Sigmoid colon (tissue), 7 donors: ENCODE measurements around the gene BLM. TPM values are rescaled to one million over a fixed set of nuclear protein-coding genes. Genes with fewer than 3 reads are reported as not detected.

Experiments used
- DNase-seq: peaks from one replicate; pipeline ENCODE4 v3.0.0-alpha.2; 2019
- H3K27ac ChIP-seq, 4 donors: fragments of 200-600 bp; sonication (generic); one replicate each; pipeline ENCODE4 v1.5.1; 2016 to 2019; ENCODE audit warnings: mild to moderate bottlenecking in 1 of 4
- H3K27me3 ChIP-seq, 3 donors: fragments of 200-600 bp; sonication (generic); one replicate each; pipeline ENCODE4 v1.5.1; 2019; ENCODE audit warnings: mild to moderate bottlenecking in 1 of 3
- H3K36me3 ChIP-seq, 4 donors: fragments of 200-600 bp; sonication (generic); one replicate each; pipeline ENCODE4 v1.5.1; 2016 to 2019
- H3K4me1 ChIP-seq, 4 donors: fragments of 200-600 bp; sonication (generic); one replicate each; pipeline ENCODE4 v1.5.1; 2017 to 2019
- H3K4me3 ChIP-seq, 4 donors: fragments of 200-600 bp; sonication (generic); one replicate each; pipeline ENCODE4 v1.5.1; 2017 to 2019; ENCODE audit warnings: mild to moderate bottlenecking in 2 of 4, moderate library complexity in 1 of 4
- H3K9me3 ChIP-seq, 4 donors: fragments of 200-600 bp in 3 of 4; sonication (generic) in 3 of 4; one replicate each; pipeline versions ENCODE4 v1.5.1 to v1.6.1; 2013 to 2019
- EP300 ChIP-seq, 4 donors: sonication (generic); formaldehyde crosslinking; IDR thresholded peaks; one replicate each; pipeline ENCODE4 v1.6.1; 2017; ENCODE audit warnings: antibody characterized with exemption in 4 of 4
- POLR2A ChIP-seq, 2 donors: fragments of 450-650 bp; IDR thresholded peaks; one replicate each; pipeline ENCODE4 v1.6.1; 2016; ENCODE audit warnings: antibody characterized with exemption in 2 of 2, mild to moderate bottlenecking in 2 of 2, moderate library complexity in 2 of 2
- POLR2AphosphoS5 ChIP-seq, 4 donors: sonication (generic); formaldehyde crosslinking; IDR thresholded peaks; one replicate each; pipeline ENCODE4 v1.6.1; 2017; ENCODE audit warnings: antibody characterized with exemption in 4 of 4
- WGBS, 2 donors: extraction: QIAGEN DNeasy Blood & Tissue Kit; methylation state at CpG; one replicate each; pipeline ENCODE4 v1.1.7; 2013; 5-methylcytosine and 5-hydroxymethylcytosine counted together
- intact Hi-C: fragments of 100-400 bp; cut with DNase I; formaldehyde crosslinking; loops from one replicate; pipeline ENCODE4 v1.15.1; 2023
- polyA plus RNA-seq, 3 donors: library from polyadenylated mRNA; stranded (reverse); fragments of 200-250 nt; gene quantifications; one replicate each; pipeline ENCODE4 v1.2.3, GENCODE V29; 2013
- total RNA-seq, 4 donors: library from RNA; depleted of rRNA; stranded (reverse); fragments of >200 nt; gene quantifications; one replicate each; pipeline ENCODE4 v1.1.0, GENCODE V29; 2016
- TF ChIP-seq, protein P1 (sequence below), 4 experiments: fragments of 450-650 bp in 3 of 4; fragments of 200-600 bp in 1 of 4; IDR thresholded peaks; one replicate each; pipeline ENCODE4 v1.5.1; 2016 to 2019; ENCODE audit warnings: antibody characterized with exemption in 4 of 4, mild to moderate bottlenecking in 3 of 4, moderate library complexity in 2 of 4
- donor health status: healthy with polysubstance abuse.
- donor health status: Bipolar disorder and iron deficiency.
- donor health status: healthy.

The BLM gene
- total and polyA plus RNA-seq, 7 donors, result 0.54 to 6.2 (median 0.85) TPM; not detected in 1

DNA sequence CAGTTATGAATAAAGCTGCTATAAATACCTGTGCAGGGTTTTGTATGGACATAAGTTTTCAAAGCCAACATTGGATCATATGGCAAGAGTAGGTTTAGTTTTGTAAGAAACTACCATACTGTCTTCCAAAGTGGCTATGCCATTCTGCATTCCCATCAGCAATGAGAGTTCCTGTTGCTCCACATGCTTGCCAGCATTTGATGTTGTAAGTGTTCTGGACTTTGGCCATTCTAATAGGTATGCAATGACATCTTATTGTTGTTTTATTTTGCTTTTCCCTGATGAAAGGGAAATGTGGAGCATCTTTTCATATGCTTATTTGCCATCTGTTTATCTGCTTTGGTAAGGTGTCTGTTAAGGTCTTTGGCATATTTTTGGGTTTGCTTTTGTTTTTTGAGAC lies 22.2 kb upstream of the BLM start:
- no peak overlapping the region for H3K4me3 ChIP-seq
- intact Hi-C loops, result no loop called here
- no peak overlapping the region for H3K27ac ChIP-seq
- H3K9me3 ChIP-seq, result no peaks in the 10 kb centered on the region
- H3K36me3 ChIP-seq, result no peaks in the 10 kb centered on the region
- no peak for TF ChIP-seq POLR2A (IDR thresholded peaks at IDR 0.05)
- TF ChIP-seq EP300 (IDR thresholded peaks at IDR 0.05), result no peak
- no peak for TF ChIP-seq POLR2AphosphoS5 (IDR thresholded peaks at IDR 0.05)
- TF ChIP-seq, protein P1, sequence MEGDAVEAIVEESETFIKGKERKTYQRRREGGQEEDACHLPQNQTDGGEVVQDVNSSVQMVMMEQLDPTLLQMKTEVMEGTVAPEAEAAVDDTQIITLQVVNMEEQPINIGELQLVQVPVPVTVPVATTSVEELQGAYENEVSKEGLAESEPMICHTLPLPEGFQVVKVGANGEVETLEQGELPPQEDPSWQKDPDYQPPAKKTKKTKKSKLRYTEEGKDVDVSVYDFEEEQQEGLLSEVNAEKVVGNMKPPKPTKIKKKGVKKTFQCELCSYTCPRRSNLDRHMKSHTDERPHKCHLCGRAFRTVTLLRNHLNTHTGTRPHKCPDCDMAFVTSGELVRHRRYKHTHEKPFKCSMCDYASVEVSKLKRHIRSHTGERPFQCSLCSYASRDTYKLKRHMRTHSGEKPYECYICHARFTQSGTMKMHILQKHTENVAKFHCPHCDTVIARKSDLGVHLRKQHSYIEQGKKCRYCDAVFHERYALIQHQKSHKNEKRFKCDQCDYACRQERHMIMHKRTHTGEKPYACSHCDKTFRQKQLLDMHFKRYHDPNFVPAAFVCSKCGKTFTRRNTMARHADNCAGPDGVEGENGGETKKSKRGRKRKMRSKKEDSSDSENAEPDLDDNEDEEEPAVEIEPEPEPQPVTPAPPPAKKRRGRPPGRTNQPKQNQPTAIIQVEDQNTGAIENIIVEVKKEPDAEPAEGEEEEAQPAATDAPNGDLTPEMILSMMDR (IDR thresholded peaks at IDR 0.05), result no peak
- no peaks in the 10 kb centered on the region for H3K27me3 ChIP-seq
- no peaks in the 10 kb centered on the region for H3K4me1 ChIP-seq
- no peak for DNase-seq

- no peak overlapping the region for H3K27ac ChIP-seq
- no peaks in the 10 kb centered on the region for H3K36me3 ChIP-seq
- H3K4me3 ChIP-seq, result no peak overlapping the region
- H3K9me3 ChIP-seq, result no peaks in the 10 kb centered on the region
- no peaks in the 10 kb centered on the region for H3K4me1 ChIP-seq
- intact Hi-C loops, result no loop called here
- WGBS, 2 donors, result 90 to 98% methylated on average over 1 of the region's 1 CpG
- H3K27me3 ChIP-seq, result no peaks in the 10 kb centered on the region
- no peak for DNase-seq
- TF ChIP-seq EP300 (IDR thresholded peaks at IDR 0.05) (no peak), POLR2AphosphoS5 (IDR thresholded peaks at IDR 0.05) (no peak), POLR2A (IDR thresholded peaks at IDR 0.05) (no peak)
- TF ChIP-seq, protein P1 (IDR thresholded peaks at IDR 0.05), result no peak
Measured at GRCh38 chr15:90697175-90697574, 20.0 kb upstream of the BLM start.

GRCh38 chr15:90698629-90699028 lies 18.5 kb upstream of the BLM start:
- DNase-seq, result no peak
- intact Hi-C loops, result no loop called here
- TF ChIP-seq POLR2AphosphoS5 (IDR thresholded peaks at IDR 0.05) (no peak), EP300 (IDR thresholded peaks at IDR 0.05) (no peak), POLR2A (IDR thresholded peaks at IDR 0.05) (no peak)
- TF ChIP-seq, protein P1 (IDR thresholded peaks at IDR 0.05), result no peak
- no peaks in the 10 kb centered on the region for H3K27me3 ChIP-seq
- H3K27ac ChIP-seq, result no peak overlapping the region
- H3K4me3 ChIP-seq, result no peak overlapping the region
- no peaks in the 10 kb centered on the region for H3K9me3 ChIP-seq
- 96% methylated on average over 3 of the region's 3 CpGs for WGBS, 2 donors
- no peaks in the 10 kb centered on the region for H3K36me3 ChIP-seq
- H3K4me1 ChIP-seq, result no peaks in the 10 kb centered on the region

DNA sequence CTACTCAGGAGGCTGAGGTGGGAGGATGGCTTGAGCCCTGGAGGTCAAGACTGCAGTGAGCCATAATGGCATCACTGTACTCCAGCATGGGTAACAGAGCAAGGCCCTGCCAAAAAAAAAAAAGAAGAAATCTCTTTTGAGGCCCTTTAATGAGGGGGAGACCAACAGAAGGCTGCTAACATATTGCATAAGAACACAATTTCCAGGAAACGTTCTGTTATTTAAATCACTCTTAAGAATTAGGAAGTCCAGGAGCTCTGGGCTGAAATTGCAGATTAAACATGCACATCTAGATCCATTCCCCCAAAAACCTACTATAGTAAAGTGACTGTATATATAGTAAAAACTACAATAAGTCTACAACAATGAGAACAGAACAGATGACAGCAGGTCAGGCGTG lies 16.1 kb upstream of the BLM start:
- H3K9me3 ChIP-seq, result no peaks in the 10 kb centered on the region
- H3K4me3 ChIP-seq, result no peak overlapping the region
- no peaks in the 10 kb centered on the region for H3K27me3 ChIP-seq
- intact Hi-C loops, result no loop called here
- DNase-seq, result no peak
- no peaks in the 10 kb centered on the region for H3K4me1 ChIP-seq
- 52 to 73% methylated on average over 2 of the region's 2 CpGs for WGBS, 2 donors
- H3K36me3 ChIP-seq, result no peaks in the 10 kb centered on the region
- H3K27ac ChIP-seq, result no peak overlapping the region
- TF ChIP-seq, protein P1 (IDR thresholded peaks at IDR 0.05), result no peak
- TF ChIP-seq EP300 (IDR thresholded peaks at IDR 0.05) (no peak), POLR2AphosphoS5 (IDR thresholded peaks at IDR 0.05) (no peak), POLR2A (IDR thresholded peaks at IDR 0.05) (no peak)

GRCh38 chr15:90701880-90702630 lies 15.1 kb upstream of the BLM start:
- no peaks in the 10 kb centered on the region for H3K36me3 ChIP-seq
- H3K4me1 ChIP-seq, result no peaks in the 10 kb centered on the region
- no peaks in the 10 kb centered on the region for H3K9me3 ChIP-seq
- H3K27ac ChIP-seq, result no peak overlapping the region
- no peak overlapping the region for H3K4me3 ChIP-seq
- H3K27me3 ChIP-seq, result no peaks in the 10 kb centered on the region
- DNase-seq, result no peak
- WGBS, 2 donors, result 89 to 91% methylated on average over 9 of the region's 9 CpGs
- TF ChIP-seq POLR2A (IDR thresholded peaks at IDR 0.05) (no peak), POLR2AphosphoS5 (IDR thresholded peaks at IDR 0.05) (no peak), EP300 (IDR thresholded peaks at IDR 0.05) (no peak)
- intact Hi-C loops, result no loop called here
